Measurements from ENCODE around the gene GULP1.

DNA sequence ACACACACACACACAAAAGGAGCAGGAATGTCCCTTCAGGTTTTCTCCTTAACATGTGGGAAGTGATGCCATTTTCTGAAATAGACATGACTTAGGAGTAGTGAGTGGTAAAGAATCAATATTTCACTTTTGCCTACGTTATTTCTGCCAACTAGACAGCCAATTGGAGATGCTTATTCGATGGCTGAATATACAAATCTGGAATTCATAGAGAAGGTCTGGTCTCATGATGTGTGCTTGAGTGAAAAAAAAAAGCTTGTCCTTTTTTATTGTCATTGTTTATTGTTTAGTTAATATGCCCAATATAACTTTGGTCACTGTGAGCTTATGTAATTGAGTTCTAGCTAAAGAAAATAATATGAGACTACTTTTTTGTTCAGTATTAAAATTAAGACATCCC is 284.3 kb downstream of the GULP1 start:
- TF ChIP-seq ESRRG (CRISPR knock-in tag; IDR thresholded peaks at IDR 0.05) (no peak), PPARA (CRISPR knock-in tag; IDR thresholded peaks at IDR 0.05; ENCODE audit: borderline replicate concordance) (no peak), ARNTL (CRISPR knock-in tag; IDR thresholded peaks at IDR 0.05; ENCODE audit: borderline replicate concordance, low read depth) (no peak), ZNF70 (CRISPR knock-in tag; IDR thresholded peaks at IDR 0.05) (no peak), ZFP3 (CRISPR knock-in tag; IDR thresholded peaks at IDR 0.05) (no peak), CSDC2 (CRISPR knock-in tag; IDR thresholded peaks at IDR 0.05) (no peak), TOX (CRISPR knock-in tag; IDR thresholded peaks at IDR 0.05; ENCODE audit: borderline replicate concordance) (no peak), RARB (CRISPR knock-in tag; IDR thresholded peaks at IDR 0.05) (no peak), ZFP30 (CRISPR knock-in tag; IDR thresholded peaks at IDR 0.05) (no peak), OSR1 (CRISPR knock-in tag; IDR thresholded peaks at IDR 0.05) (no peak)
- TF ChIP-seq, protein P1, sequence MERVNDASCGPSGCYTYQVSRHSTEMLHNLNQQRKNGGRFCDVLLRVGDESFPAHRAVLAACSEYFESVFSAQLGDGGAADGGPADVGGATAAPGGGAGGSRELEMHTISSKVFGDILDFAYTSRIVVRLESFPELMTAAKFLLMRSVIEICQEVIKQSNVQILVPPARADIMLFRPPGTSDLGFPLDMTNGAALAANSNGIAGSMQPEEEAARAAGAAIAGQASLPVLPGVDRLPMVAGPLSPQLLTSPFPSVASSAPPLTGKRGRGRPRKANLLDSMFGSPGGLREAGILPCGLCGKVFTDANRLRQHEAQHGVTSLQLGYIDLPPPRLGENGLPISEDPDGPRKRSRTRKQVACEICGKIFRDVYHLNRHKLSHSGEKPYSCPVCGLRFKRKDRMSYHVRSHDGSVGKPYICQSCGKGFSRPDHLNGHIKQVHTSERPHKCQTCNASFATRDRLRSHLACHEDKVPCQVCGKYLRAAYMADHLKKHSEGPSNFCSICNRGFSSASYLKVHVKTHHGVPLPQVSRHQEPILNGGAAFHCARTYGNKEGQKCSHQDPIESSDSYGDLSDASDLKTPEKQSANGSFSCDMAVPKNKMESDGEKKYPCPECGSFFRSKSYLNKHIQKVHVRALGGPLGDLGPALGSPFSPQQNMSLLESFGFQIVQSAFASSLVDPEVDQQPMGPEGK (CRISPR knock-in tag; IDR thresholded peaks at IDR 0.05; ENCODE audit: borderline replicate concordance), result no peak
- TF ChIP-seq, protein P2, sequence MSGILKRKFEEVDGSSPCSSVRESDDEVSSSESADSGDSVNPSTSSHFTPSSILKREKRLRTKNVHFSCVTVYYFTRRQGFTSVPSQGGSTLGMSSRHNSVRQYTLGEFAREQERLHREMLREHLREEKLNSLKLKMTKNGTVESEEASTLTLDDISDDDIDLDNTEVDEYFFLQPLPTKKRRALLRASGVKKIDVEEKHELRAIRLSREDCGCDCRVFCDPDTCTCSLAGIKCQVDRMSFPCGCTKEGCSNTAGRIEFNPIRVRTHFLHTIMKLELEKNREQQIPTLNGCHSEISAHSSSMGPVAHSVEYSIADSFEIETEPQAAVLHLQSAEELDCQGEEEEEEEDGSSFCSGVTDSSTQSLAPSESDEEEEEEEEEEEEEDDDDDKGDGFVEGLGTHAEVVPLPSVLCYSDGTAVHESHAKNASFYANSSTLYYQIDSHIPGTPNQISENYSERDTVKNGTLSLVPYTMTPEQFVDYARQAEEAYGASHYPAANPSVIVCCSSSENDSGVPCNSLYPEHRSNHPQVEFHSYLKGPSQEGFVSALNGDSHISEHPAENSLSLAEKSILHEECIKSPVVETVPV (CRISPR knock-in tag; IDR thresholded peaks at IDR 0.05), result no peak
- TF ChIP-seq, protein P3, sequence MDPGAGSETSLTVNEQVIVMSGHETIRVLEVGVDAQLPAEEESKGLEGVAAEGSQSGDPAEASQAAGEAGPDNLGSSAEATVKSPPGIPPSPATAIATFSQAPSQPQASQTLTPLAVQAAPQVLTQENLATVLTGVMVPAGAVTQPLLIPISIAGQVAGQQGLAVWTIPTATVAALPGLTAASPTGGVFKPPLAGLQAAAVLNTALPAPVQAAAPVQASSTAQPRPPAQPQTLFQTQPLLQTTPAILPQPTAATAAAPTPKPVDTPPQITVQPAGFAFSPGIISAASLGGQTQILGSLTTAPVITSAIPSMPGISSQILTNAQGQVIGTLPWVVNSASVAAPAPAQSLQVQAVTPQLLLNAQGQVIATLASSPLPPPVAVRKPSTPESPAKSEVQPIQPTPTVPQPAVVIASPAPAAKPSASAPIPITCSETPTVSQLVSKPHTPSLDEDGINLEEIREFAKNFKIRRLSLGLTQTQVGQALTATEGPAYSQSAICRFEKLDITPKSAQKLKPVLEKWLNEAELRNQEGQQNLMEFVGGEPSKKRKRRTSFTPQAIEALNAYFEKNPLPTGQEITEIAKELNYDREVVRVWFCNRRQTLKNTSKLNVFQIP (CRISPR knock-in tag; IDR thresholded peaks at IDR 0.05; ENCODE audit: borderline replicate concordance, low read depth), result no peak
- TF ChIP-seq, protein P4, sequence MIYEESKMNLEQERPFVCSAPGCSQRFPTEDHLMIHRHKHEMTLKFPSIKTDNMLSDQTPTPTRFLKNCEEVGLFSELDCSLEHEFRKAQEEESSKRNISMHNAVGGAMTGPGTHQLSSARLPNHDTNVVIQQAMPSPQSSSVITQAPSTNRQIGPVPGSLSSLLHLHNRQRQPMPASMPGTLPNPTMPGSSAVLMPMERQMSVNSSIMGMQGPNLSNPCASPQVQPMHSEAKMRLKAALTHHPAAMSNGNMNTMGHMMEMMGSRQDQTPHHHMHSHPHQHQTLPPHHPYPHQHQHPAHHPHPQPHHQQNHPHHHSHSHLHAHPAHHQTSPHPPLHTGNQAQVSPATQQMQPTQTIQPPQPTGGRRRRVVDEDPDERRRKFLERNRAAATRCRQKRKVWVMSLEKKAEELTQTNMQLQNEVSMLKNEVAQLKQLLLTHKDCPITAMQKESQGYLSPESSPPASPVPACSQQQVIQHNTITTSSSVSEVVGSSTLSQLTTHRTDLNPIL (CRISPR knock-in tag; IDR thresholded peaks at IDR 0.05; ENCODE audit: low read depth), result no peak
